ENCODE measurements around the gene NQO2. TPM values are rescaled to one million over a fixed set of nuclear protein-coding genes. Genes with fewer than 3 reads are reported as not detected.
"Not testable (repeated sequence)": the region's sequence is repeated elsewhere in the genome, so short reads cannot be mapped to it uniquely, and the experiment has no call there.

NQO2 gene
- total and polyA plus RNA-seq, 9 donors, result 16.2 to 48.4 (median 28.7) TPM

DNA sequence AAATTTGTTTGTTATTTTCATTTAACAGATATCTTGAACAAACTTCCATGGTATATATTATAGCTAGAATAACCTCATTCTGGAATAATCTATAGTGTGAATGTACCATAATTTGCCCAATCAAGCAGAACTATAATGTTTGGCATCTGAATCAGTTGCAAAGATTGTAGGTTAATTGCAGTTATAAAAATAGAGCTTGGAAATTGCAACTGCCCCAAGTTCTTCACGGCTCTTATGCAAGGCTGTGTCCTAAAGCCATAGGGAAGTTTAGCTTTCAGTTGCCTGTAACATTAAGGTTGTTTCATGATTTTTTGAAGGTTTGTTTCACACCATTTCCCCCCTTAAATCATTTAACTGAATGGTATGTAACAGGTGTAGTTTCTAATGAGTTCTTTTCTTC lies 19.4 kb downstream of the NQO2 start:
- H3K36me3 ChIP-seq, result no peaks in the 10 kb centered on the region
- H3K27me3 ChIP-seq, result no peaks in the 10 kb centered on the region
- TF ChIP-seq EP300 (IDR thresholded peaks at IDR 0.05) (no peak), POLR2A (IDR thresholded peaks at IDR 0.05) (no peak)
- TF ChIP-seq, protein P1, sequence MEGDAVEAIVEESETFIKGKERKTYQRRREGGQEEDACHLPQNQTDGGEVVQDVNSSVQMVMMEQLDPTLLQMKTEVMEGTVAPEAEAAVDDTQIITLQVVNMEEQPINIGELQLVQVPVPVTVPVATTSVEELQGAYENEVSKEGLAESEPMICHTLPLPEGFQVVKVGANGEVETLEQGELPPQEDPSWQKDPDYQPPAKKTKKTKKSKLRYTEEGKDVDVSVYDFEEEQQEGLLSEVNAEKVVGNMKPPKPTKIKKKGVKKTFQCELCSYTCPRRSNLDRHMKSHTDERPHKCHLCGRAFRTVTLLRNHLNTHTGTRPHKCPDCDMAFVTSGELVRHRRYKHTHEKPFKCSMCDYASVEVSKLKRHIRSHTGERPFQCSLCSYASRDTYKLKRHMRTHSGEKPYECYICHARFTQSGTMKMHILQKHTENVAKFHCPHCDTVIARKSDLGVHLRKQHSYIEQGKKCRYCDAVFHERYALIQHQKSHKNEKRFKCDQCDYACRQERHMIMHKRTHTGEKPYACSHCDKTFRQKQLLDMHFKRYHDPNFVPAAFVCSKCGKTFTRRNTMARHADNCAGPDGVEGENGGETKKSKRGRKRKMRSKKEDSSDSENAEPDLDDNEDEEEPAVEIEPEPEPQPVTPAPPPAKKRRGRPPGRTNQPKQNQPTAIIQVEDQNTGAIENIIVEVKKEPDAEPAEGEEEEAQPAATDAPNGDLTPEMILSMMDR (IDR thresholded peaks at IDR 0.05), result no peak
- intact Hi-C loops (cut with DNase I), result no loop called here
- H3K4me3 ChIP-seq, result no peak overlapping the region
- no peak overlapping the region for H3K27ac ChIP-seq
- no peak for DNase-seq
- no peaks in the 10 kb centered on the region for H3K9me3 ChIP-seq
- WGBS, 3 donors, result 76 to 86% (median 79%) methylated on average over 1 of the region's 1 CpG
- no peaks in the 10 kb centered on the region for H3K4me1 ChIP-seq (ENCODE audit: insufficient read depth)

DNA sequence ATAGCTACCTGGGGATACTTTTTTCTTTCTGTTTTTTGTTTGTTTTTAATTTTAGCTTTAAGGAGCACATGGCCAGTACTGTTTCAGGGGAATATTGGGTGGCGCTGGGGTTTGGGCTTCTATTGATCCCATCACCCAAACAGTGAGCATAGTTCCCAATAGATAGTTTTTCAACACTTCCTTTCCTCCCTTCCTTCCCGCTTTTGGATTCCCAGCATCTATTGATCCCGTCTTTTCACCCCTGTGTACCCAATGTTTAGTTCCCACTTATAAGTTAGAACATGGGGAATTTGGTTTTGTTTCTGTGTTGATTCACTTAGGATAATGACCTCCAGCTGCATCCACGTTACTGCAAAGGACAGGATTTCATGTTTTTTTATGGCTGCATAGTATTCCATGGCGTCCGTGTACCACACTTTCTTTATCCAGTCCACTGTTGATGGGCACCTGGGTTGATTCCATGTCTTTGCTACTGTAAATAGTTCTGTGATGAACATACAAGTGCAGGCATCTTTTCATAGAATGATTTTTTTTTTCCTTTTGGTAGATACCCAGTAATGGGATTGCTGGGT lies 20.1 kb downstream of the NQO2 start:
- Histone ChIP-seq H3K4me1 (ENCODE audit: insufficient read depth) (no peaks in the 10 kb centered on the region), H3K4me3 (no peak overlapping the region), H3K36me3 (no peaks in the 10 kb centered on the region), H3K27ac (no peak overlapping the region), H3K9me3 (no peaks in the 10 kb centered on the region), H3K27me3 (no peaks in the 10 kb centered on the region)
- no peak for DNase-seq
- intact Hi-C loops (cut with DNase I), result no loop called here
- TF ChIP-seq POLR2A (IDR thresholded peaks at IDR 0.05) (no peak), EP300 (IDR thresholded peaks at IDR 0.05) (no peak)
- TF ChIP-seq, protein P1 (IDR thresholded peaks at IDR 0.05), result no peak
- WGBS, 3 donors, result 92 to 93% (median 92%) methylated on average over 6 of the region's 6 CpGs

DNA sequence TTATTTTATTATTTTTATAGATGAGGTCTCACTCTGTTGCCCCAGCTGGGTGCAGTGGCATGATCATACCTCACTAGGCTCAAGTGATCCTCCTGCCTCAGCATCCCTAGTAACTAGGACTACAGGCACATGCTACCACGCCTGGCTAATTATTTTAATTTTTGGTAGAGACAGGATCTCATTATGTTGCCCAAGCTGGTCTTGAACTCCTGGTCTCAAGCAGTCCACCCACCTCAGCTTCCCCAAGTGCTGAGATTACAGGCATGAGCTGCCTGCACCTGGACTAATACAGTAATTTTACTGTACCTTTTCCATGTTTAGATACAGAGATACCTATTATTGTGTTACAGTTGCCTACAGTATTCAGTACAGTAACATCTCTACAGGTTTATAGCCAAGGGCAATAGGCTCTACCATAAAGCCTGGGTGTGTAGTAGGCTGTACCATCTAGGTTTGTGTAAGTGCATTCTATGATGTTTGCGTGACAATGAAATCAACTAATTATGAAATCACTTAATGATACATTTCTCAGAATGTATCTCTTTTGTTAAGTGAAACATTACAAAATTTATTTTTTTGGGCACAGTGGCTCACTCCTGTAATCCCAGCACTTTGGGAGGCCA lies 21.4 kb downstream of the NQO2 start:
- H3K9me3 ChIP-seq; H3K36me3 ChIP-seq; H3K27me3 ChIP-seq; H3K27ac ChIP-seq; H3K4me3 ChIP-seq; H3K4me1 ChIP-seq (ENCODE audit: insufficient read depth); intact Hi-C loops (cut with DNase I); DNase-seq: not testable (repeated sequence)
- WGBS, 3 donors, result 94 to 98% (median 97%) methylated on average over 2 of the region's 2 CpGs

DNA sequence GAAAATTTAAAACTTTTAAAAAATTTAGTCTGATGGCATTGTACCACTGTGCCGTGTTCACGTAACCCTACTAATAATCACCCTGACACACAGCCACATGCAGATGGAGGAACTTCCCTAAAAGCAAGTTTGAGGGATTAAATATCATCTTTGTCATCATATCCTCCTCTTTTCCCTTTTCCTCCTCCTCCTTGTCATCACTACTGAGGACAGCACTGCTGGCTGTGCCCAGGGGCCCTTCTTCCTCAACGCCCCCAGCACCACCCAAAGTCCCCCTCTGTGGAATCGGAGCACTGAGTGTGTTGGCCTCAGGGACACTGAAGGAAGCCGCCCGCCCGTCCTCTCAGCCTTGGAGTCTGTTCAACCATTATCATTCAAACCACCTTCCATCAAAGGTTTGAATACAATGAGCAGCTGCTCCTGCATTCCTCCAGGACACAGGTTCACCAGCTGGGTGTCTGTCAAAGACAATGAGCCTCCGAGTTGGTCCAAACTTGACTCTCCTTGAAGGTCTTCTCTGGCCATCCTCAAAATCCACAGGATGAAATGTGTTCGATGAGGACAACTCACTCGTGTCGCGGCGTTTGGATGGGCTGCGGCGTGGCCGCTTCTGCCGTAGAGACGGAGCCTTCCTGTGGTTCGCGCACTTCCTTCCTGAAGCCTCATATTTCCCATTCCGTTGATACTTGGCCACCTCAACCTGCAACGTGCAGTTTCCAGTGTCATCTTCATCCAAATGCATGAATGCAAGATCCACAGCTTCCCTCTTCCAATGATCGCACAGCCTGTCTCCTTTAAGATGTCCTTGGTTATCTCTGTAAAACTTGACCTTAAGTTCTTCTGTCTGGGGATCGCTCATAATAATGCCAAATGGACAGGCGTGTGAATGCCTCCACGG lies 23.3 kb downstream of the NQO2 start:
- intact Hi-C loops (cut with DNase I), result no loop called here

More for the DNA sequence above, 23.3 kb downstream of the NQO2 start:
- no peaks in the 10 kb centered on the region for H3K4me1 ChIP-seq (ENCODE audit: insufficient read depth)
- H3K4me3 ChIP-seq, result peak overlapping the region; percentile 23
- TF ChIP-seq, protein P1 (IDR thresholded peaks at IDR 0.05), result no peak
- TF ChIP-seq EP300 (IDR thresholded peaks at IDR 0.05), result no peak
- no peak for TF ChIP-seq POLR2A (IDR thresholded peaks at IDR 0.05)
- H3K27me3 ChIP-seq, result no peaks in the 10 kb centered on the region
- 24 to 76% (median 45%) methylated on average over 26 of the region's 26 CpGs for WGBS, 3 donors
- DNase-seq, result no peak
- H3K27ac ChIP-seq, result peak overlapping the region in 1 of 2 donors; percentile 85
- H3K36me3 ChIP-seq, result no peaks in the 10 kb centered on the region
- no peaks in the 10 kb centered on the region for H3K9me3 ChIP-seq

Measured in ovary (tissue), 9 donors.